ENCODE measurements around the gene TDRD10.

The TDRD10 gene

GRCh38 chr1:154584267-154584994, 82.4 kb downstream of the TDRD10 start:
- H2AFZ ChIP-seq (ENCODE audit: low read depth, low read length), result no peak overlapping the region
- no peaks in the 10 kb centered on the region for H3K79me2 ChIP-seq (ENCODE audit: insufficient read depth, low read length)
- no peak overlapping the region for H3K4me3 ChIP-seq (ENCODE audit: low read depth in 1 of 2, low read length in 2 of 2)
- H3K9ac ChIP-seq (ENCODE audit: low read depth, low read length), result no peak overlapping the region
- H3K27ac ChIP-seq (ENCODE audit: low read length), result no peak overlapping the region
- H3K27me3 ChIP-seq (ENCODE audit: insufficient read depth, low read length, poor library complexity), result no peaks in the 10 kb centered on the region
- TF ChIP-seq CTCF (IDR thresholded peaks at IDR 0.05; ENCODE audit: borderline replicate concordance, extremely low read depth, low read length, poor library complexity, severe bottlenecking) (no peak), EZH2 (IDR thresholded peaks at IDR 0.05; ENCODE audit: borderline replicate concordance, low read depth, low read length, severe bottlenecking) (no peak)
- peaks cover 42% of the 10 kb centered on the region for H4K20me1 ChIP-seq (ENCODE audit: insufficient read depth, low read length)
- ATAC-seq (ENCODE audit: insufficient read depth, low read depth) (no peak), DNase-seq (no peak)
- no peak overlapping the region for H3K4me2 ChIP-seq (ENCODE audit: insufficient read depth, low read length)
- peaks cover 98% of the 10 kb centered on the region for H3K36me3 ChIP-seq (ENCODE audit: insufficient read depth, low read length)
- no peaks in the 10 kb centered on the region for H3K9me3 ChIP-seq (ENCODE audit: insufficient read depth, low read length, severe bottlenecking)
- no peaks in the 10 kb centered on the region for H3K4me1 ChIP-seq (ENCODE audit: insufficient read depth, low read length)

- H3K4me2 ChIP-seq (ENCODE audit: insufficient read depth, low read length), result no peak overlapping the region
- DNase-seq, result no peak
- no peaks in the 10 kb centered on the region for H3K27me3 ChIP-seq (ENCODE audit: insufficient read depth, low read length, poor library complexity)
- no peak overlapping the region for H2AFZ ChIP-seq (ENCODE audit: low read depth, low read length)
- H3K9ac ChIP-seq (ENCODE audit: low read depth, low read length), result no peak overlapping the region
- H3K36me3 ChIP-seq (ENCODE audit: insufficient read depth, low read length), result peaks cover 98% of the 10 kb centered on the region
- H3K79me2 ChIP-seq (ENCODE audit: insufficient read depth, low read length), result no peaks in the 10 kb centered on the region
- H3K27ac ChIP-seq (ENCODE audit: low read length), result no peak overlapping the region
- no peak overlapping the region for H3K4me3 ChIP-seq (ENCODE audit: low read depth in 1 of 2, low read length in 2 of 2)
- H4K20me1 ChIP-seq (ENCODE audit: insufficient read depth, low read length), result peaks cover 45% of the 10 kb centered on the region
- no peaks in the 10 kb centered on the region for H3K9me3 ChIP-seq (ENCODE audit: insufficient read depth, low read length, severe bottlenecking)
- ATAC-seq (ENCODE audit: insufficient read depth, low read depth), result no peak
- TF ChIP-seq CTCF (IDR thresholded peaks at IDR 0.05; ENCODE audit: borderline replicate concordance, extremely low read depth, low read length, poor library complexity, severe bottlenecking), result no peak
- TF ChIP-seq EZH2 (IDR thresholded peaks at IDR 0.05; ENCODE audit: borderline replicate concordance, low read depth, low read length, severe bottlenecking), result no peak
- no peaks in the 10 kb centered on the region for H3K4me1 ChIP-seq (ENCODE audit: insufficient read depth, low read length)
Measured at GRCh38 chr1:154586231-154586630, 84.2 kb downstream of the TDRD10 start.

- H3K79me2 ChIP-seq (ENCODE audit: insufficient read depth, low read length), result no peaks in the 10 kb centered on the region
- H3K9ac ChIP-seq (ENCODE audit: low read depth, low read length), result no peak overlapping the region
- DNase-seq (no peak), ATAC-seq (ENCODE audit: insufficient read depth, low read depth) (no peak)
- peaks cover 100% of the 10 kb centered on the region for H3K36me3 ChIP-seq (ENCODE audit: insufficient read depth, low read length)
- peaks cover 48% of the 10 kb centered on the region for H4K20me1 ChIP-seq (ENCODE audit: insufficient read depth, low read length)
- H3K9me3 ChIP-seq (ENCODE audit: insufficient read depth, low read length, severe bottlenecking), result no peaks in the 10 kb centered on the region
- no peak overlapping the region for H3K4me2 ChIP-seq (ENCODE audit: insufficient read depth, low read length)
- no peaks in the 10 kb centered on the region for H3K4me1 ChIP-seq (ENCODE audit: insufficient read depth, low read length)
- H3K27ac ChIP-seq (ENCODE audit: low read length), result no peak overlapping the region
- H3K4me3 ChIP-seq (ENCODE audit: low read depth in 1 of 2, low read length in 2 of 2), result no peak overlapping the region
- no peak overlapping the region for H2AFZ ChIP-seq (ENCODE audit: low read depth, low read length)
- no peaks in the 10 kb centered on the region for H3K27me3 ChIP-seq (ENCODE audit: insufficient read depth, low read length, poor library complexity)
- no peak for TF ChIP-seq EZH2 (IDR thresholded peaks at IDR 0.05; ENCODE audit: borderline replicate concordance, low read depth, low read length, severe bottlenecking)
- no peak for TF ChIP-seq CTCF (IDR thresholded peaks at IDR 0.05; ENCODE audit: borderline replicate concordance, extremely low read depth, low read length, poor library complexity, severe bottlenecking)
Measured at GRCh38 chr1:154586641-154587040, 84.6 kb downstream of the TDRD10 start.
